SK-N-SH (cell line): ENCODE data around the gene THAP7.

Experiments used
- CHD2 ChIP-seq: fragments of 150-350 bp; IDR thresholded peaks from 2 replicates; pipeline ENCODE4 v1.6.1; 2018; ENCODE audit warnings: low read length; ENCODE audit not compliant: partially characterized antibody
- CTCF ChIP-seq: fragments of 200-600 bp; sonication (generic); IDR thresholded peaks from 2 replicates; pipeline ENCODE4 v1.6.1; 2017; ENCODE audit warnings: antibody characterized with exemption, mild to moderate bottlenecking, moderate library complexity
- EP300 ChIP-seq, 2 experiments: IDR thresholded peaks; 2 replicates each; pipeline versions ENCODE4 v1.4.0 to v1.6.1; 2012; ENCODE audit warnings: borderline replicate concordance in 1 of 2, low read depth in 1 of 2, low read length in 1 of 2
- EZH2phosphoT487 ChIP-seq: fragments of 200-600 bp; sonication (generic); IDR thresholded peaks from 2 replicates; pipeline ENCODE4 v1.6.1; 2017; ENCODE audit warnings: low read depth, mixed run types, mild to moderate bottlenecking, antibody characterized with exemption, moderate library complexity, borderline replicate concordance
- GABPA ChIP-seq: IDR thresholded peaks from 2 replicates; pipeline ENCODE4 v1.4.0; 2012; ENCODE audit warnings: low read depth, mild to moderate bottlenecking
- REST ChIP-seq: IDR thresholded peaks from 2 replicates; pipeline ENCODE4 v1.6.1; 2012; ENCODE audit warnings: mild to moderate bottlenecking, low read depth, low read length, moderate library complexity
- RFX5 ChIP-seq: IDR thresholded peaks from 2 replicates; pipeline ENCODE4 v1.6.1; 2012; ENCODE audit warnings: mild to moderate bottlenecking, improper control_type of control experiment, low read length
- RXRA ChIP-seq: IDR thresholded peaks from 2 replicates; pipeline ENCODE4 v1.4.0; 2012; ENCODE audit warnings: low read depth, mild to moderate bottlenecking, borderline replicate concordance
- SIN3A ChIP-seq: IDR thresholded peaks from 2 replicates; pipeline ENCODE4 v1.6.1; 2012; ENCODE audit warnings: low read depth, mild to moderate bottlenecking, low read length, moderate library complexity, borderline replicate concordance
- USF2 ChIP-seq: fragments of 150-350 bp; IDR thresholded peaks from 2 replicates; pipeline ENCODE4 v1.6.1; 2017; ENCODE audit warnings: antibody characterized with exemption, low read length, low read depth, borderline replicate concordance

GRCh38 chr22:21042978-21043859, 41.3 kb upstream of the THAP7 start:
- TF ChIP-seq EP300 (IDR thresholded peaks at IDR 0.05; ENCODE audit: borderline replicate concordance in 1 of 2, low read depth in 1 of 2, low read length in 1 of 2) = no peak
- no peak for TF ChIP-seq GABPA
- no peak for TF ChIP-seq EZH2phosphoT487
- TF ChIP-seq RFX5 = no peak
- TF ChIP-seq CTCF = no peak
- no peak for TF ChIP-seq RXRA
- no peak for TF ChIP-seq USF2
- no peak for TF ChIP-seq REST
- TF ChIP-seq SIN3A = no peak
- TF ChIP-seq CHD2 = no peak
